HepG2 (cell line): ENCODE data around the gene STK11. TPM values are rescaled to one million over a fixed set of nuclear protein-coding genes. Genes with fewer than 3 reads are reported as not detected.

Source experiments
- FOSL2 ChIP-seq: sonication (generic); formaldehyde crosslinking; IDR thresholded peaks from 2 replicates; pipeline ENCODE4 v1.4.0; 2020; ENCODE audit warnings: missing genetic modification reagents
- KLF6 ChIP-seq: IDR thresholded peaks from 2 replicates; pipeline ENCODE4 v1.8.0; 2016; ENCODE audit warnings: missing biosample characterization, missing genetic modification reagents
- MAFG ChIP-seq: sonication (generic); formaldehyde crosslinking; IDR thresholded peaks from 2 replicates; pipeline ENCODE4 v1.5.1; 2020; ENCODE audit warnings: mild to moderate bottlenecking, missing genetic modification reagents
- MAZ ChIP-seq, 2 experiments: sonication (generic) in 1 of 2; formaldehyde crosslinking in 1 of 2; IDR thresholded peaks; 2 replicates each; pipeline versions ENCODE4 v1.5.0 to v1.6.1; 2012 to 2020; ENCODE audit warnings: low read depth in 2 of 2, mild to moderate bottlenecking in 2 of 2, borderline replicate concordance in 1 of 2, improper control_type of control experiment in 1 of 2, low read length in 1 of 2, missing genetic modification reagents in 1 of 2, moderate library complexity in 1 of 2
- MIXL1 ChIP-seq: IDR thresholded peaks from 2 replicates; pipeline ENCODE4 v1.6.1; 2016
- MXD3 ChIP-seq: IDR thresholded peaks from 2 replicates; pipeline ENCODE4 v1.6.1; 2016; ENCODE audit warnings: mild to moderate bottlenecking, missing biosample characterization, missing genetic modification reagents
- NKX3-1 ChIP-seq: sonication (generic); formaldehyde crosslinking; IDR thresholded peaks from 2 replicates; pipeline ENCODE4 v1.5.0; 2020; ENCODE audit warnings: missing genetic modification reagents
- NR2F6 ChIP-seq, 2 experiments: IDR thresholded peaks; 2 replicates each; pipeline ENCODE4 v1.6.1; 2016; ENCODE audit warnings: antibody characterized with exemption in 1 of 2, mild to moderate bottlenecking in 1 of 2
- PHF20 ChIP-seq: sonication (generic); formaldehyde crosslinking; IDR thresholded peaks from 2 replicates; pipeline ENCODE4 v1.5.0; 2020; ENCODE audit warnings: mild to moderate bottlenecking, missing genetic modification reagents
- SSRP1 ChIP-seq: IDR thresholded peaks from 2 replicates; pipeline ENCODE4 v1.6.1; 2016; ENCODE audit warnings: control low read depth
- TEF ChIP-seq: sonication (generic); formaldehyde crosslinking; IDR thresholded peaks from 2 replicates; pipeline ENCODE4 v1.5.0; 2020; ENCODE audit warnings: missing genetic modification reagents
- U2AF2 ChIP-seq: fragments of 200-400 bp; formaldehyde crosslinking; IDR thresholded peaks from 2 replicates; pipeline ENCODE4 v1.6.1; 2017; ENCODE audit warnings: low read depth, mild to moderate bottlenecking, low read length
- ZBTB34 ChIP-seq: sonication (generic); formaldehyde crosslinking; IDR thresholded peaks from 2 replicates; pipeline ENCODE4 v1.8.0; 2022; ENCODE audit warnings: mild to moderate bottlenecking, missing genetic modification reagents
- ZFX ChIP-seq: sonication (generic); formaldehyde crosslinking; IDR thresholded peaks from 2 replicates; pipeline ENCODE4 v1.4.0; 2020; ENCODE audit warnings: mild to moderate bottlenecking, low read depth, missing genetic modification reagents, moderate library complexity
- ZNF326 ChIP-seq: sonication (generic); formaldehyde crosslinking; IDR thresholded peaks from 2 replicates; pipeline ENCODE4 v1.4.0; 2020; ENCODE audit warnings: missing genetic modification reagents, borderline replicate concordance
- ZNF329 ChIP-seq: sonication (generic); formaldehyde crosslinking; IDR thresholded peaks from 2 replicates; pipeline ENCODE4 v1.9.0; 2021; ENCODE audit warnings: low read depth, mild to moderate bottlenecking, missing genetic modification reagents
- ZNF337 ChIP-seq: sonication (generic); formaldehyde crosslinking; IDR thresholded peaks from 2 replicates; pipeline ENCODE4 v1.5.1; 2020; ENCODE audit warnings: missing genetic modification reagents, low read depth, mild to moderate bottlenecking, borderline replicate concordance
- ZNF431 ChIP-seq: sonication (generic); formaldehyde crosslinking; IDR thresholded peaks from 2 replicates; pipeline ENCODE4 v1.9.0; 2022; ENCODE audit warnings: missing genetic modification reagents, low read depth, mild to moderate bottlenecking, borderline replicate concordance
- ZNF724P ChIP-seq: sonication (generic); formaldehyde crosslinking; IDR thresholded peaks from 2 replicates; pipeline ENCODE4 v1.8.0; 2022; ENCODE audit warnings: missing genetic modification reagents, borderline replicate concordance
- ZNF839 ChIP-seq: sonication (generic); formaldehyde crosslinking; IDR thresholded peaks from 2 replicates; pipeline ENCODE4 v1.4.0; 2020; ENCODE audit warnings: missing genetic modification reagents, mild to moderate bottlenecking, borderline replicate concordance
- polyA plus RNA-seq, 8 experiments: library from polyadenylated mRNA; depleted of rRNA in 3 of 8; stranded (reverse) in 7 of 8; unstranded in 1 of 8; fragments of >200 nt; fragmentation: Illumina TruSeq in 4 of 8; extraction: Trizol in 4 of 8; gene quantifications; 2 replicates each; pipeline versions ENCODE4 v1.2.1 to v1.2.3, GENCODE V29; 2011 to 2016; ENCODE audit warnings: low read depth in 4 of 8, missing spikeins in 1 of 8, mixed read lengths in 1 of 8; ENCODE audit not compliant: insufficient read depth in 1 of 8
- total RNA-seq, 5 experiments: library from RNA; depleted of rRNA; stranded (reverse); fragments of >200 nt; fragmentation: Illumina TruSeq; extraction: Trizol; gene quantifications; 2 replicates each; pipeline ENCODE4 v1.2.3, GENCODE V29; 2016; ENCODE audit warnings: low read depth in 1 of 5
- TF ChIP-seq, protein P1 (sequence below): sonication (generic); formaldehyde crosslinking; IDR thresholded peaks from 2 replicates; pipeline ENCODE4 v1.5.1; 2020; ENCODE audit warnings: mild to moderate bottlenecking, missing genetic modification reagents, borderline replicate concordance

The STK11 gene
- total and polyA plus RNA-seq, 2 of the 13 experiments (the other 11 are each of a cell fraction or from before 2014, with no cell fraction given): 27.5 to 43.6 TPM

GRCh38 chr19:1244693-1245451, 39.3 kb downstream of the STK11 start (continued):
- TF ChIP-seq, protein P1, sequence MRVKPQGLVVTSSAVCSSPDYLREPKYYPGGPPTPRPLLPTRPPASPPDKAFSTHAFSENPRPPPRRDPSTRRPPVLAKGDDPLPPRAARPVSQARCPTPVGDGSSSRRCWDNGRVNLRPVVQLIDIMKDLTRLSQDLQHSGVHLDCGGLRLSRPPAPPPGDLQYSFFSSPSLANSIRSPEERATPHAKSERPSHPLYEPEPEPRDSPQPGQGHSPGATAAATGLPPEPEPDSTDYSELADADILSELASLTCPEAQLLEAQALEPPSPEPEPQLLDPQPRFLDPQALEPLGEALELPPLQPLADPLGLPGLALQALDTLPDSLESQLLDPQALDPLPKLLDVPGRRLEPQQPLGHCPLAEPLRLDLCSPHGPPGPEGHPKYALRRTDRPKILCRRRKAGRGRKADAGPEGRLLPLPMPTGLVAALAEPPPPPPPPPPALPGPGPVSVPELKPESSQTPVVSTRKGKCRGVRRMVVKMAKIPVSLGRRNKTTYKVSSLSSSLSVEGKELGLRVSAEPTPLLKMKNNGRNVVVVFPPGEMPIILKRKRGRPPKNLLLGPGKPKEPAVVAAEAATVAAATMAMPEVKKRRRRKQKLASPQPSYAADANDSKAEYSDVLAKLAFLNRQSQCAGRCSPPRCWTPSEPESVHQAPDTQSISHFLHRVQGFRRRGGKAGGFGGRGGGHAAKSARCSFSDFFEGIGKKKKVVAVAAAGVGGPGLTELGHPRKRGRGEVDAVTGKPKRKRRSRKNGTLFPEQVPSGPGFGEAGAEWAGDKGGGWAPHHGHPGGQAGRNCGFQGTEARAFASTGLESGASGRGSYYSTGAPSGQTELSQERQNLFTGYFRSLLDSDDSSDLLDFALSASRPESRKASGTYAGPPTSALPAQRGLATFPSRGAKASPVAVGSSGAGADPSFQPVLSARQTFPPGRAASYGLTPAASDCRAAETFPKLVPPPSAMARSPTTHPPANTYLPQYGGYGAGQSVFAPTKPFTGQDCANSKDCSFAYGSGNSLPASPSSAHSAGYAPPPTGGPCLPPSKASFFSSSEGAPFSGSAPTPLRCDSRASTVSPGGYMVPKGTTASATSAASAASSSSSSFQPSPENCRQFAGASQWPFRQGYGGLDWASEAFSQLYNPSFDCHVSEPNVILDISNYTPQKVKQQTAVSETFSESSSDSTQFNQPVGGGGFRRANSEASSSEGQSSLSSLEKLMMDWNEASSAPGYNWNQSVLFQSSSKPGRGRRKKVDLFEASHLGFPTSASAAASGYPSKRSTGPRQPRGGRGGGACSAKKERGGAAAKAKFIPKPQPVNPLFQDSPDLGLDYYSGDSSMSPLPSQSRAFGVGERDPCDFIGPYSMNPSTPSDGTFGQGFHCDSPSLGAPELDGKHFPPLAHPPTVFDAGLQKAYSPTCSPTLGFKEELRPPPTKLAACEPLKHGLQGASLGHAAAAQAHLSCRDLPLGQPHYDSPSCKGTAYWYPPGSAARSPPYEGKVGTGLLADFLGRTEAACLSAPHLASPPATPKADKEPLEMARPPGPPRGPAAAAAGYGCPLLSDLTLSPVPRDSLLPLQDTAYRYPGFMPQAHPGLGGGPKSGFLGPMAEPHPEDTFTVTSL (CRISPR knock-in tag): peak; percentile 49; the same call in 1 of the 2 replicates
- TF ChIP-seq ZNF431 (CRISPR knock-in tag) (peak; percentile 48), ZNF337 (CRISPR knock-in tag) (no peak), ZNF839 (CRISPR knock-in tag) (0 out of 2 replicates have a peak, but pooled peaks have one; percentile 20), TEF (CRISPR knock-in tag) (no peak), ZNF329 (CRISPR knock-in tag) (no peak; the same call in 1 of the 2 replicates), MIXL1 (CRISPR knock-in tag) (peak; percentile 77; the same call in 1 of the 2 replicates), SSRP1 (peak; percentile 80), U2AF2 (no peak), FOSL2 (peak; percentile 80), MAZ (IDR thresholded peaks at IDR 0.05; ENCODE audit: borderline replicate concordance, low read depth, low read length) (peak; percentile 69; the same call in 1 of the 2 replicates), MAZ (CRISPR knock-in tag; IDR thresholded peaks at IDR 0.05; ENCODE audit: low read depth) (peak; percentile 90), ZNF326 (CRISPR knock-in tag) (no peak), PHF20 (CRISPR knock-in tag) (no peak), ZFX (CRISPR knock-in tag) (peak; percentile 90), KLF6 (CRISPR knock-in tag) (no peak), ZBTB34 (CRISPR knock-in tag) (no peak; the same call in 1 of the 2 replicates), MAFG (CRISPR knock-in tag) (no peak), NKX3-1 (no peak; the same call in 1 of the 2 replicates), NR2F6 (IDR thresholded peaks at IDR 0.05) (peak; percentile 97), NR2F6 (CRISPR knock-in tag; IDR thresholded peaks at IDR 0.05) (peak; percentile 99), MXD3 (CRISPR knock-in tag) (peak; percentile 17; the same call in 1 of the 2 replicates), ZNF724P (CRISPR knock-in tag) (peak; percentile 65; the same call in 1 of the 2 replicates)
